ENCODE results near the gene ABCC3. TPM values are rescaled to one million over a fixed set of nuclear protein-coding genes. Genes with fewer than 3 reads are reported as not detected.

Gene ABCC3
- total RNA-seq, 1 experiment from 2014 or later, result 88.0 TPM

DNA sequence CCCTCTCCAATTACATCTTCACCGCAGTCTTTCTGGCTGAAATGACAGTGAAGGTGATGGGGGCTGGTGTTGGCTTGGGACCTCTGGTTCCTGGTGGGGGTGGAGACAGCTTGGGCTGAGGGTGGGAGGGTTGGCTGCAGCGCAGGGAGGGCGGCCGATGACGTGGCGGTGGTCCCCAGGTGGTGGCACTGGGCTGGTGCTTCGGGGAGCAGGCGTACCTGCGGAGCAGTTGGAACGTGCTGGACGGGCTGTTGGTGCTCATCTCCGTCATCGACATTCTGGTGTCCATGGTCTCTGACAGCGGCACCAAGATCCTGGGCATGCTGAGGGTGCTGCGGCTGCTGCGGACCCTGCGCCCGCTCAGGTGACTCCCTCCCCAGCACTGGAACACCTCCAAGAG, 31.8 kb upstream of the ABCC3 start:
- no peaks in the 10 kb centered on the region for H3K4me1 Mint-ChIP-seq (ENCODE audit: low read depth, unreplicated experiment)
- H3K27me3 Mint-ChIP-seq (ENCODE audit: unreplicated experiment), result peaks cover 100% of the 10 kb centered on the region
- no peaks in the 10 kb centered on the region for H3K9me3 Mint-ChIP-seq (ENCODE audit: low read depth, unreplicated experiment)
- TF ChIP-seq, protein P1, sequence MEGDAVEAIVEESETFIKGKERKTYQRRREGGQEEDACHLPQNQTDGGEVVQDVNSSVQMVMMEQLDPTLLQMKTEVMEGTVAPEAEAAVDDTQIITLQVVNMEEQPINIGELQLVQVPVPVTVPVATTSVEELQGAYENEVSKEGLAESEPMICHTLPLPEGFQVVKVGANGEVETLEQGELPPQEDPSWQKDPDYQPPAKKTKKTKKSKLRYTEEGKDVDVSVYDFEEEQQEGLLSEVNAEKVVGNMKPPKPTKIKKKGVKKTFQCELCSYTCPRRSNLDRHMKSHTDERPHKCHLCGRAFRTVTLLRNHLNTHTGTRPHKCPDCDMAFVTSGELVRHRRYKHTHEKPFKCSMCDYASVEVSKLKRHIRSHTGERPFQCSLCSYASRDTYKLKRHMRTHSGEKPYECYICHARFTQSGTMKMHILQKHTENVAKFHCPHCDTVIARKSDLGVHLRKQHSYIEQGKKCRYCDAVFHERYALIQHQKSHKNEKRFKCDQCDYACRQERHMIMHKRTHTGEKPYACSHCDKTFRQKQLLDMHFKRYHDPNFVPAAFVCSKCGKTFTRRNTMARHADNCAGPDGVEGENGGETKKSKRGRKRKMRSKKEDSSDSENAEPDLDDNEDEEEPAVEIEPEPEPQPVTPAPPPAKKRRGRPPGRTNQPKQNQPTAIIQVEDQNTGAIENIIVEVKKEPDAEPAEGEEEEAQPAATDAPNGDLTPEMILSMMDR (IDR thresholded peaks at IDR 0.05; ENCODE audit: unreplicated experiment), result no peak
- H3K4me3 Mint-ChIP-seq (ENCODE audit: low read depth, unreplicated experiment), result no peak overlapping the region
- CTCF ChIA-PET, result interaction anchor here (1.0 kb wide), 1 partner anchor 22 kb away, joined by 3 read pairs; no protein-coding TSS in a partner anchor
- BruUV-seq (replicated peaks), result no TSS peak
- DNase-seq, result no peak
- intact Hi-C loops (cut with micrococcal nuclease; ENCODE audit: unreplicated experiment), result no loop called here
- H3K27ac Mint-ChIP-seq (ENCODE audit: unreplicated experiment), result no peak overlapping the region
- no peaks in the 10 kb centered on the region for H3K36me3 Mint-ChIP-seq (ENCODE audit: insufficient read depth, unreplicated experiment)

DNA sequence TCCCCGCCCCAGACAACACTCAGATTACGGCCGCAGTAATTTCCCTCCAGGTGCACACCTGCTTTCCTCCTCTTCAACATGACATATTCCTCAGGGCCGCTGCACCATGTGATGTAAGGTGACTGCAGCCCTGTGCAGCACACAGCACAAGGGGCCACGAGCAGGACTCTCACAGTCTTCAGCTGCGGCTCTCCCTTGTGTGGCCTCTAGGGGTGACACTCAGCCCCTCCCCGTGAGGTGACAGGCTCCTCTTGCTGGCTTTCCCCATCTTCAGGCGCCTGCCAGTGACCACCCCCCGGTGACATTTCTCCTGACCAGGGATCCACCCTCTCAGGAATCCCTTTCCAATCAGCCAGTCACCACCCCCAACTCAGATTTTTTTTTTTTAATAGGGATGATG, 31.3 kb upstream of the ABCC3 start:
- Mint-ChIP-seq H3K4me3 (ENCODE audit: low read depth, unreplicated experiment) (no peak overlapping the region), H3K4me1 (ENCODE audit: low read depth, unreplicated experiment) (no peaks in the 10 kb centered on the region), H3K27ac (ENCODE audit: unreplicated experiment) (no peak overlapping the region), H3K36me3 (ENCODE audit: insufficient read depth, unreplicated experiment) (no peaks in the 10 kb centered on the region), H3K27me3 (ENCODE audit: unreplicated experiment) (peaks cover 100% of the 10 kb centered on the region), H3K9me3 (ENCODE audit: low read depth, unreplicated experiment) (no peaks in the 10 kb centered on the region)
- intact Hi-C loops (cut with micrococcal nuclease; ENCODE audit: unreplicated experiment), result no loop called here
- BruUV-seq (replicated peaks), result no TSS peak
- TF ChIP-seq, protein P1 (IDR thresholded peaks at IDR 0.05; ENCODE audit: unreplicated experiment), result no peak
- DNase-seq, result peak; percentile 47
- CTCF ChIA-PET, result interaction anchor here (1.0 kb wide), 1 partner anchor 21 kb away, joined by 3 read pairs; no protein-coding TSS in a partner anchor

DNA sequence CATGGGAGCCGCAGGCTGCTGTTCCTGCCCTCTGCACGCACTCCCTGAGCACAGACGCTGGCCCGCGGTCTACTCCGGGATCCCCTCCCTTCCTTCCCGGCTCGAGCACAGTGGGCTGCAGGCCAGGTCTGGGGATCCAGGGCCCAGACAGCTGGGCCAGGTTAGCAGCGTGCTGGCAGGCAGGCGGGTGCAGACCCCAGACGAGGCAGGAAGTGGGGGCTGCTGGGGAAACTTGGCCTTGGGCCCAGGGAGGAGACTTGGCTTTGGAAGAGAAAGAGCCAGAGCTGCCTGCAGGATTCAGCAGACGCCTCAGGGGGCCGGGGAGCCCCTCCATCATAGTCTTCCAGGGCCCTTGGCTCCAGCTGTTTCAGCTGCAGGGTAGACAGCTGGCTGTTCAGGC, 30.2 kb upstream of the ABCC3 start:
- Mint-ChIP-seq H3K27me3 (ENCODE audit: unreplicated experiment) (peaks cover 100% of the 10 kb centered on the region), H3K27ac (ENCODE audit: unreplicated experiment) (no peak overlapping the region), H3K4me1 (ENCODE audit: low read depth, unreplicated experiment) (no peaks in the 10 kb centered on the region), H3K36me3 (ENCODE audit: insufficient read depth, unreplicated experiment) (no peaks in the 10 kb centered on the region), H3K9me3 (ENCODE audit: low read depth, unreplicated experiment) (no peaks in the 10 kb centered on the region), H3K4me3 (ENCODE audit: low read depth, unreplicated experiment) (no peak overlapping the region)
- BruUV-seq (replicated peaks), result no TSS peak
- CTCF ChIA-PET, result interaction anchor here (0.6 to 0.7 kb wide), 3 partner anchors 23 to 92 kb away, joined by 3 to 4 read pairs (median 4); no protein-coding TSS in a partner anchor
- intact Hi-C loops (cut with micrococcal nuclease; ENCODE audit: unreplicated experiment), result no loop called here
- TF ChIP-seq, protein P1 (IDR thresholded peaks at IDR 0.05; ENCODE audit: unreplicated experiment), result no peak
- no peak for DNase-seq

DNA sequence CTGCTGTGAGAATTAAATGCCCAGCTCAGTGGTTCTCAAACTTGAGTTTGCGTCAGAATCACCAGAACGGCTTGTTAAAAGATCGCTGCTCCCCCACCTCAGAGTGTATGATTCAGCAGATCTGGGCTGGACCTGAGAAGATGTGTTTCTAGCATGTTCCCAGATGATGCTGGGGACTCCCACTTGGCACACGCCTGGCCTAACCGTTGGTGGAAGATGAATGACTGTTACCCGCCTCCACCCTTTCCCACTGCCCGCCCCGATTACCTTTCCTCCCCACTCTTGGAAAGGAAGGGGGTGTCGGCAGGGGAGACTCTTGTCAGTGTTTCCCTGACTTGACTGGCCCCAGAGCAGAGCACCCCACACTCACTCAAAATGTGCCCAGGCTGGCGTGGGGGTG, 29.3 kb upstream of the ABCC3 start:
- TF ChIP-seq, protein P1 (IDR thresholded peaks at IDR 0.05; ENCODE audit: unreplicated experiment), result no peak
- no peak overlapping the region for H3K27ac Mint-ChIP-seq (ENCODE audit: unreplicated experiment)
- H3K9me3 Mint-ChIP-seq (ENCODE audit: low read depth, unreplicated experiment), result no peaks in the 10 kb centered on the region
- CTCF ChIA-PET, result interaction anchor here (0.7 kb wide), 1 partner anchor 22 kb away, joined by 3 read pairs; no protein-coding TSS in a partner anchor
- no peak overlapping the region for H3K4me3 Mint-ChIP-seq (ENCODE audit: low read depth, unreplicated experiment)
- H3K4me1 Mint-ChIP-seq (ENCODE audit: low read depth, unreplicated experiment), result no peaks in the 10 kb centered on the region
- no peaks in the 10 kb centered on the region for H3K36me3 Mint-ChIP-seq (ENCODE audit: insufficient read depth, unreplicated experiment)
- intact Hi-C loops (cut with micrococcal nuclease; ENCODE audit: unreplicated experiment), result no loop called here
- no TSS peak for BruUV-seq (replicated peaks)
- peaks cover 100% of the 10 kb centered on the region for H3K27me3 Mint-ChIP-seq (ENCODE audit: unreplicated experiment)
- DNase-seq, result no peak
